Neural cell (in vitro differentiated cells): ENCODE data around the gene NDUFS3.

Source experiments
- CTCF ChIP-seq: fragments of 450-650 bp; IDR thresholded peaks from 2 replicates; pipeline ENCODE4 v1.5.1; 2014; ENCODE audit warnings: antibody characterized with exemption, mild to moderate bottlenecking, moderate library complexity; ENCODE audit not compliant: poor library complexity, severe bottlenecking
- EP300 ChIP-seq: fragments of 450-650 bp; conservative IDR thresholded peaks from 2 replicates; pipeline ENCODE4 v1.6.1; 2014; ENCODE audit warnings: antibody characterized with exemption, mild to moderate bottlenecking, moderate library complexity; ENCODE audit not compliant: poor library complexity, severe bottlenecking
- EZH2 ChIP-seq: fragments of 200-600, 300-800 bp; shearing (Covaris generic), sonication (generic); IDR thresholded peaks from 2 replicates; pipeline ENCODE4 v1.6.1; 2014; ENCODE audit warnings: antibody characterized with exemption, low read length, borderline replicate concordance, mild to moderate bottlenecking; ENCODE audit not compliant: insufficient read depth, poor library complexity, severe bottlenecking
- POLR2AphosphoS5 ChIP-seq: IDR thresholded peaks from 2 replicates; pipeline ENCODE4 v1.6.1; 2012
- RAD21 ChIP-seq: fragments of 450-650 bp; conservative IDR thresholded peaks from 2 replicates; pipeline ENCODE4 v1.6.1; 2014; ENCODE audit warnings: antibody characterized with exemption, mild to moderate bottlenecking, moderate library complexity
- REST ChIP-seq: IDR thresholded peaks from 2 replicates; pipeline ENCODE4 v1.6.1; 2012; ENCODE audit warnings: borderline replicate concordance
- SMC3 ChIP-seq: fragments of 450-650 bp; conservative IDR thresholded peaks from 2 replicates; pipeline ENCODE4 v1.6.1; 2014; ENCODE audit warnings: antibody characterized with exemption, mild to moderate bottlenecking, moderate library complexity; ENCODE audit not compliant: poor library complexity

- TF ChIP-seq CTCF (no peak), POLR2AphosphoS5 (peak; percentile 98), EZH2 (no peak), EP300 (peak; percentile 84), RAD21 (peak; percentile 64), SMC3 (peak; percentile 71), REST (peak; percentile 96)
Measured at GRCh38 chr11:47578524-47579494, at the start of gene NDUFS3, which contains the start of gene KBTBD4.
